Esophagus squamous epithelium (tissue), 4 donors: Measurements from ENCODE around the gene STAT1.

Source experiments
- CTCF ChIP-seq, 6 experiments: fragments of 450-650 bp in 4 of 6; fragments of 200-600 bp in 2 of 6; sonication (generic) in 2 of 6; IDR thresholded peaks; one replicate each; pipeline ENCODE4 v1.5.1; 2016 to 2019; ENCODE audit warnings: antibody characterized with exemption in 6 of 6, mild to moderate bottlenecking in 4 of 6, moderate library complexity in 4 of 6
- POLR2A ChIP-seq, 4 donors: fragments of 450-650 bp; IDR thresholded peaks; one replicate each; pipeline ENCODE4 v1.6.1; 2017; ENCODE audit warnings: antibody characterized with exemption in 4 of 4, mild to moderate bottlenecking in 4 of 4, moderate library complexity in 3 of 4

- TF ChIP-seq POLR2A (IDR thresholded peaks at IDR 0.05) (no peak), CTCF (IDR thresholded peaks at IDR 0.05) (no peak)
These were observed 12.9 kb downstream of the STAT1 start for GRCh38 chr2:191001032-191001431.
